Activated CD8-positive, alpha-beta memory T cell treated with anti-CD3 and anti-CD28 coated beads, Interleukin-2, amount 10 ng/mL, durations not matched to agents 7 days and 5 days (primary cell): ENCODE measurements around the gene CUTA. TPM values are rescaled to one million over a fixed set of nuclear protein-coding genes. Genes with fewer than 3 reads are reported as not detected.

Source experiments
- ATAC-seq: fragments of 150-1000 bp; cut with Tn5 transposase; one replicate; pipeline ENCODE4 v1.10.0; 2021; ENCODE audit warnings: moderate library complexity
- CTCF ChIA-PET: fragments of 350-600 bp; sonication (Branson Sonifier 250); formaldehyde crosslinking; loops from one replicate; lab custom pipeline; 2021; ENCODE audit warnings: antibody characterized with exemption; lab: Charles Lee
- DNase-seq: peaks from one replicate; pipeline ENCODE4 v3.0.0-alpha.2; 2020
- H3K27ac Mint-ChIP-seq: one replicate; pipeline ENCODE4 v1.8.0; 2021; ENCODE audit warnings: mild to moderate bottlenecking, mixed read lengths
- H3K27me3 Mint-ChIP-seq: one replicate; pipeline ENCODE4 v1.8.0; 2021; ENCODE audit warnings: mixed read lengths
- H3K36me3 Mint-ChIP-seq: one replicate; pipeline ENCODE4 v1.8.0; 2021; ENCODE audit warnings: mild to moderate bottlenecking, mixed read lengths
- H3K4me1 Mint-ChIP-seq: one replicate; pipeline ENCODE4 v1.8.0; 2021; ENCODE audit warnings: mixed read lengths
- H3K4me3 Mint-ChIP-seq: one replicate; pipeline ENCODE4 v1.8.0; 2021; ENCODE audit warnings: mild to moderate bottlenecking, moderate library complexity, mixed read lengths
- H3K9me3 Mint-ChIP-seq: one replicate; pipeline ENCODE4 v1.8.0; 2022; ENCODE audit warnings: low read depth, mixed read lengths
- total RNA-seq, 2 experiments: library from RNA; stranded (reverse); gene quantifications; one replicate each; pipeline ENCODE4 v1.2.3, GENCODE V29; 2021

Gene CUTA
- total RNA-seq, 2 experiments from 2014 or later = 196 to 197 TPM

- peak overlapping the region; percentile 84 for H3K4me3 Mint-ChIP-seq
- ATAC-seq (peak; percentile 69), DNase-seq (peak; percentile 90)
- peaks cover 2% of the 10 kb centered on the region for H3K36me3 Mint-ChIP-seq
- peak overlapping the region; percentile 86 for H3K27ac Mint-ChIP-seq
- H3K9me3 Mint-ChIP-seq = no peaks in the 10 kb centered on the region
- CTCF ChIA-PET = interaction anchor here (0.6 to 2.3 kb wide), 24 partner anchors 9 to 195 kb away, joined by 3 to 18 read pairs (median 4); partner anchors contain the start of genes B3GALT4, BAK1, ITPR3 and TAPBP
- peaks cover 64% of the 10 kb centered on the region for H3K4me1 Mint-ChIP-seq
- H3K27me3 Mint-ChIP-seq = peaks cover 15% of the 10 kb centered on the region
These were observed 8.0 kb upstream of the CUTA start for GRCh38 chr6:33425668-33426577.

GRCh38 chr6:33424855-33425667, 7.2 kb upstream of the CUTA start:
- peaks cover 2% of the 10 kb centered on the region for H3K36me3 Mint-ChIP-seq
- H3K27ac Mint-ChIP-seq = peak overlapping the region; percentile 86
- peaks cover 55% of the 10 kb centered on the region for H3K4me1 Mint-ChIP-seq
- peaks cover 15% of the 10 kb centered on the region for H3K27me3 Mint-ChIP-seq
- CTCF ChIA-PET = interaction anchor here (0.8 to 2.3 kb wide), 16 partner anchors 12 to 196 kb away, joined by 3 to 18 read pairs (median 4); partner anchors contain the start of genes BAK1, ITPR3, TAPBP and ZBTB9
- H3K9me3 Mint-ChIP-seq = no peaks in the 10 kb centered on the region
- ATAC-seq (no peak), DNase-seq (no peak)
- peak overlapping the region; percentile 84 for H3K4me3 Mint-ChIP-seq

- DNase-seq (no peak), ATAC-seq (no peak)
- no peaks in the 10 kb centered on the region for H3K9me3 Mint-ChIP-seq
- peaks cover 2% of the 10 kb centered on the region for H3K36me3 Mint-ChIP-seq
- CTCF ChIA-PET = no interaction called here
- H3K4me1 Mint-ChIP-seq = peaks cover 54% of the 10 kb centered on the region
- peaks cover 15% of the 10 kb centered on the region for H3K27me3 Mint-ChIP-seq
- peak overlapping the region; percentile 86 for H3K27ac Mint-ChIP-seq
- H3K4me3 Mint-ChIP-seq = peak overlapping the region; percentile 84
These were observed 5.9 kb upstream of the CUTA start for GRCh38 chr6:33423777-33424176.

- CTCF ChIA-PET = no interaction called here
- Mint-ChIP-seq H3K27me3 (peaks cover 15% of the 10 kb centered on the region), H3K36me3 (peaks cover 7% of the 10 kb centered on the region), H3K4me1 (peaks cover 53% of the 10 kb centered on the region), H3K4me3 (no peak overlapping the region), H3K27ac (no peak overlapping the region), H3K9me3 (no peaks in the 10 kb centered on the region)
- DNase-seq = no peak
- no peak for ATAC-seq
These were observed 3.4 kb upstream of the CUTA start for GRCh38 chr6:33421344-33421643.

GRCh38 chr6:33420491-33421343, 2.8 kb upstream of the CUTA start:
- H3K9me3 Mint-ChIP-seq = no peaks in the 10 kb centered on the region
- H3K36me3 Mint-ChIP-seq = peaks cover 8% of the 10 kb centered on the region
- no peak overlapping the region for H3K4me3 Mint-ChIP-seq
- H3K27ac Mint-ChIP-seq = peak overlapping the region; percentile 21
- CTCF ChIA-PET = no interaction called here
- peaks cover 56% of the 10 kb centered on the region for H3K4me1 Mint-ChIP-seq
- peaks cover 15% of the 10 kb centered on the region for H3K27me3 Mint-ChIP-seq
- no peak for ATAC-seq
- DNase-seq = no peak

GRCh38 chr6:33419580-33420490, 1.9 kb upstream of the CUTA start, which contains the start of gene SYNGAP1:
Gene SYNGAP1, plus strand, starts transcription at chr6:33420065. Its CDS starts 200 bp downstream, at chr6:33420265.
- Mint-ChIP-seq H3K36me3 (peaks cover 12% of the 10 kb centered on the region), H3K4me3 (peak within 1 kb of the TSS; percentile 97), H3K27me3 (peaks cover 15% of the 10 kb centered on the region), H3K27ac (peak within 1 kb of the TSS; percentile 99), H3K9me3 (no peaks in the 10 kb centered on the region), H3K4me1 (peaks cover 58% of the 10 kb centered on the region)
- CTCF ChIA-PET = interaction anchor here (0.9 to 3.3 kb wide), 3 partner anchors 10 to 160 kb away, joined by 3 to 27 read pairs (median 12); partner anchors contain the start of gene BAK1
- no peak for ATAC-seq
- peak; percentile 61 for DNase-seq

- peaks cover 15% of the 10 kb centered on the region for H3K27me3 Mint-ChIP-seq
- ATAC-seq = no peak
These were observed 884 bp upstream of the CUTA start for GRCh38 chr6:33418690-33419291.

GRCh38 chr6:33417128-33417902, 592 bp downstream of the CUTA start:
- H3K4me3 Mint-ChIP-seq = peak overlapping the region; percentile 97
- DNase-seq (peak; percentile 58), ATAC-seq (no peak)
- H3K9me3 Mint-ChIP-seq = no peaks in the 10 kb centered on the region
- CTCF ChIA-PET = interaction anchor here (0.5 to 3.3 kb wide), 6 partner anchors 9 to 164 kb away, joined by 3 to 27 read pairs (median 3); partner anchors contain the start of genes BAK1 and ZBTB9
- H3K36me3 Mint-ChIP-seq = peaks cover 20% of the 10 kb centered on the region
- peak overlapping the region; percentile 99 for H3K27ac Mint-ChIP-seq
- peaks cover 62% of the 10 kb centered on the region for H3K4me1 Mint-ChIP-seq
- peaks cover 12% of the 10 kb centered on the region for H3K27me3 Mint-ChIP-seq

More at GRCh38 chr6:33418690-33419291, 884 bp upstream of the CUTA start:
- H3K4me3 Mint-ChIP-seq = peak overlapping the region; percentile 97
- CTCF ChIA-PET = interaction anchor here (0.9 to 3.3 kb wide), 4 partner anchors 11 to 161 kb away, joined by 3 to 27 read pairs (median 8); partner anchors contain the start of gene BAK1
- H3K4me1 Mint-ChIP-seq = peaks cover 56% of the 10 kb centered on the region
- peaks cover 18% of the 10 kb centered on the region for H3K36me3 Mint-ChIP-seq
- DNase-seq = peak; percentile 77
- peak overlapping the region; percentile 99 for H3K27ac Mint-ChIP-seq
- H3K9me3 Mint-ChIP-seq = no peaks in the 10 kb centered on the region

GRCh38 chr6:33416386-33417127, 1.4 kb downstream of the CUTA start:
- Mint-ChIP-seq H3K4me1 (peaks cover 65% of the 10 kb centered on the region), H3K27ac (peak overlapping the region; percentile 99), H3K27me3 (peaks cover 6% of the 10 kb centered on the region), H3K4me3 (peak overlapping the region; percentile 97), H3K36me3 (peaks cover 20% of the 10 kb centered on the region), H3K9me3 (no peaks in the 10 kb centered on the region)
- ATAC-seq (no peak), DNase-seq (peak; percentile 55)
- CTCF ChIA-PET = interaction anchor here (0.5 to 3.3 kb wide), 3 partner anchors 10 to 165 kb away, joined by 3 to 27 read pairs (median 3); no protein-coding TSS in a partner anchor

GRCh38 chr6:33415831-33416230, 2.1 kb downstream of the CUTA start:
- H3K27me3 Mint-ChIP-seq = no peaks in the 10 kb centered on the region
- DNase-seq (no peak), ATAC-seq (no peak)
- H3K4me1 Mint-ChIP-seq = peaks cover 64% of the 10 kb centered on the region
- peaks cover 20% of the 10 kb centered on the region for H3K36me3 Mint-ChIP-seq
- CTCF ChIA-PET = no interaction called here
- peak overlapping the region; percentile 97 for H3K4me3 Mint-ChIP-seq
- no peaks in the 10 kb centered on the region for H3K9me3 Mint-ChIP-seq
- peak overlapping the region; percentile 71 for H3K27ac Mint-ChIP-seq
